Parathyroid adenoma (tissue), 2 donors: ENCODE measurements around the gene CIAPIN1.

Experiments
- H2AFZ ChIP-seq: fragments of 300-600 bp; sonication (generic); one replicate; pipeline ENCODE4 v1.7.0; 2017; ENCODE audit warnings: antibody characterized with exemption, mild to moderate bottlenecking
- H3K27ac ChIP-seq: fragments of 300-600 bp; sonication (generic); one replicate; pipeline ENCODE4 v1.7.0; 2017
- H3K27me3 ChIP-seq: fragments of 300-600 bp; sonication (generic); one replicate; pipeline ENCODE4 v1.7.0; 2017; ENCODE audit warnings: low read length; ENCODE audit not compliant: control insufficient read depth, insufficient read depth
- H3K36me3 ChIP-seq: fragments of 300-600 bp; sonication (generic); one replicate; pipeline ENCODE4 v1.7.0; 2017; ENCODE audit warnings: low read length; ENCODE audit not compliant: control insufficient read depth, insufficient read depth
- H3K4me1 ChIP-seq: fragments of 300-600 bp; sonication (generic); one replicate; pipeline ENCODE4 v1.7.0; 2017; ENCODE audit warnings: control low read depth
- H3K4me2 ChIP-seq: fragments of 300-600 bp; sonication (generic); one replicate; pipeline ENCODE4 v1.7.0; 2017; ENCODE audit warnings: low read length
- H3K4me3 ChIP-seq: fragments of 300-600 bp; sonication (generic); one replicate; pipeline ENCODE4 v1.7.0; 2017; ENCODE audit warnings: low read depth, low read length
- H3K79me2 ChIP-seq: fragments of 300-600 bp; sonication (generic); one replicate; pipeline ENCODE4 v1.7.0; 2017; ENCODE audit warnings: control low read depth
- H3K9ac ChIP-seq: fragments of 300-600 bp; sonication (generic); one replicate; pipeline ENCODE4 v1.7.0; 2017; ENCODE audit warnings: mild to moderate bottlenecking
- H3K9me3 ChIP-seq: fragments of 300-600 bp; sonication (generic); one replicate; pipeline ENCODE4 v1.7.0; 2017; ENCODE audit warnings: low read length; ENCODE audit not compliant: control insufficient read depth
- CTCF ChIP-seq: fragments of 300-600 bp; sonication (generic); IDR thresholded peaks from one replicate; pipeline ENCODE4 v1.7.0; 2017; ENCODE audit warnings: antibody characterized with exemption, mild to moderate bottlenecking
- donor health status: primary hyperparathyroidism.

The CIAPIN1 gene

GRCh38 chr16:57389087-57389468 lies 58.1 kb downstream of the CIAPIN1 start:
- H3K4me3 ChIP-seq: no peak overlapping the region
- no peak overlapping the region for H3K9ac ChIP-seq
- no peaks in the 10 kb centered on the region for H3K36me3 ChIP-seq
- H3K27ac ChIP-seq: no peak overlapping the region
- no peaks in the 10 kb centered on the region for H3K9me3 ChIP-seq
- H3K4me2 ChIP-seq: no peak overlapping the region
- H2AFZ ChIP-seq: no peak overlapping the region
- no peak for TF ChIP-seq CTCF
- no peaks in the 10 kb centered on the region for H3K27me3 ChIP-seq
- H3K79me2 ChIP-seq: no peaks in the 10 kb centered on the region
- peaks cover 6% of the 10 kb centered on the region for H3K4me1 ChIP-seq

GRCh38 chr16:57388359-57389086 lies 58.7 kb downstream of the CIAPIN1 start:
- Histone ChIP-seq H3K4me1 (peaks cover 6% of the 10 kb centered on the region), H3K27ac (no peak overlapping the region), H3K9me3 (no peaks in the 10 kb centered on the region), H3K4me3 (no peak overlapping the region), H3K27me3 (no peaks in the 10 kb centered on the region), H3K36me3 (no peaks in the 10 kb centered on the region), H3K9ac (no peak overlapping the region), H2AFZ (no peak overlapping the region), H3K4me2 (no peak overlapping the region), H3K79me2 (no peaks in the 10 kb centered on the region)
- no peak for TF ChIP-seq CTCF

- no peak for TF ChIP-seq CTCF
- Histone ChIP-seq H3K27me3 (no peaks in the 10 kb centered on the region), H3K4me1 (peaks cover 3% of the 10 kb centered on the region), H3K79me2 (no peaks in the 10 kb centered on the region), H3K9ac (no peak overlapping the region), H3K9me3 (no peaks in the 10 kb centered on the region), H3K36me3 (no peaks in the 10 kb centered on the region), H3K4me3 (no peak overlapping the region), H2AFZ (no peak overlapping the region), H3K27ac (no peak overlapping the region), H3K4me2 (no peak overlapping the region)
Measured at GRCh38 chr16:57387598-57388354, 59.4 kb downstream of the CIAPIN1 start.

GRCh38 chr16:57386381-57386951 lies 60.7 kb downstream of the CIAPIN1 start:
- Histone ChIP-seq H3K9ac (no peak overlapping the region), H3K27ac (no peak overlapping the region), H3K9me3 (no peaks in the 10 kb centered on the region), H3K36me3 (no peaks in the 10 kb centered on the region), H3K4me2 (no peak overlapping the region), H2AFZ (no peak overlapping the region), H3K4me3 (no peak overlapping the region), H3K4me1 (no peaks in the 10 kb centered on the region), H3K27me3 (no peaks in the 10 kb centered on the region), H3K79me2 (no peaks in the 10 kb centered on the region)
- no peak for TF ChIP-seq CTCF
